Stomach (tissue), 4 donors: ENCODE measurements around the gene OSBPL1A.

ENCODE experiments used
- EP300 ChIP-seq: sonication (generic); formaldehyde crosslinking; IDR thresholded peaks from one replicate; pipeline ENCODE4 v1.6.1; 2017; ENCODE audit warnings: antibody characterized with exemption
- POLR2A ChIP-seq, 4 donors: fragments of 450-650 bp; IDR thresholded peaks; one replicate each; pipeline ENCODE4 v1.6.1; 2016; ENCODE audit warnings: antibody characterized with exemption in 4 of 4, control low read depth in 2 of 4, mild to moderate bottlenecking in 1 of 4, moderate library complexity in 1 of 4
- POLR2AphosphoS5 ChIP-seq, 3 donors: sonication (generic); formaldehyde crosslinking; IDR thresholded peaks; one replicate each; pipeline ENCODE4 v1.6.1; 2016; ENCODE audit warnings: antibody characterized with exemption in 3 of 3
- TF ChIP-seq, protein P1 (sequence below), 7 experiments: fragments of 450-650 bp in 4 of 7; fragments of 200-600 bp in 3 of 7; sonication (generic) in 3 of 7; IDR thresholded peaks; one replicate each; pipeline ENCODE4 v1.5.1; 2016 to 2019; ENCODE audit warnings: antibody characterized with exemption in 7 of 7, control low read depth in 2 of 7, mild to moderate bottlenecking in 1 of 7

- TF ChIP-seq POLR2A (IDR thresholded peaks at IDR 0.05) (no peak), EP300 (no peak), POLR2AphosphoS5 (IDR thresholded peaks at IDR 0.05) (no peak)
- TF ChIP-seq, protein P1, sequence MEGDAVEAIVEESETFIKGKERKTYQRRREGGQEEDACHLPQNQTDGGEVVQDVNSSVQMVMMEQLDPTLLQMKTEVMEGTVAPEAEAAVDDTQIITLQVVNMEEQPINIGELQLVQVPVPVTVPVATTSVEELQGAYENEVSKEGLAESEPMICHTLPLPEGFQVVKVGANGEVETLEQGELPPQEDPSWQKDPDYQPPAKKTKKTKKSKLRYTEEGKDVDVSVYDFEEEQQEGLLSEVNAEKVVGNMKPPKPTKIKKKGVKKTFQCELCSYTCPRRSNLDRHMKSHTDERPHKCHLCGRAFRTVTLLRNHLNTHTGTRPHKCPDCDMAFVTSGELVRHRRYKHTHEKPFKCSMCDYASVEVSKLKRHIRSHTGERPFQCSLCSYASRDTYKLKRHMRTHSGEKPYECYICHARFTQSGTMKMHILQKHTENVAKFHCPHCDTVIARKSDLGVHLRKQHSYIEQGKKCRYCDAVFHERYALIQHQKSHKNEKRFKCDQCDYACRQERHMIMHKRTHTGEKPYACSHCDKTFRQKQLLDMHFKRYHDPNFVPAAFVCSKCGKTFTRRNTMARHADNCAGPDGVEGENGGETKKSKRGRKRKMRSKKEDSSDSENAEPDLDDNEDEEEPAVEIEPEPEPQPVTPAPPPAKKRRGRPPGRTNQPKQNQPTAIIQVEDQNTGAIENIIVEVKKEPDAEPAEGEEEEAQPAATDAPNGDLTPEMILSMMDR (IDR thresholded peaks at IDR 0.05) = no peak
Measured at GRCh38 chr18:24228667-24229041, 169.0 kb downstream of the OSBPL1A start.
